Naive B cell (primary cell): ENCODE measurements around the gene BCAS1. TPM values are rescaled to one million over a fixed set of nuclear protein-coding genes. Genes with fewer than 3 reads are reported as not detected.

Experiments used
- ATAC-seq, 2 donors: fragments of 150-1000 bp; cut with Tn5 transposase; 2 replicates each; pipeline ENCODE4 v1.10.0; 2021; ENCODE audit warnings: low read depth in 2 of 2, mild to moderate bottlenecking in 2 of 2, moderate library complexity in 2 of 2
- DNase-seq: peaks from one replicate; pipeline ENCODE4 v3.0.0; 2022
- H3K27ac Mint-ChIP-seq, 6 donors: one replicate each; pipeline ENCODE4 v1.8.0; 2020 to 2022; ENCODE audit warnings: mild to moderate bottlenecking in 6 of 6, mixed read lengths in 6 of 6, moderate library complexity in 5 of 6, inconsistent platforms in 2 of 6
- H3K27me3 Mint-ChIP-seq, 3 donors: one replicate each; pipeline ENCODE4 v1.8.0; 2021 to 2022; ENCODE audit warnings: mixed read lengths in 3 of 3, mild to moderate bottlenecking in 1 of 3
- H3K36me3 Mint-ChIP-seq, 2 donors: one replicate each; pipeline ENCODE4 v1.8.0; 2020 to 2022; ENCODE audit warnings: mixed read lengths in 2 of 2, inconsistent platforms in 1 of 2, mild to moderate bottlenecking in 1 of 2
- H3K4me1 Mint-ChIP-seq, 3 donors: one replicate each; pipeline ENCODE4 v1.8.0; 2020 to 2022; ENCODE audit warnings: mixed read lengths in 3 of 3, inconsistent platforms in 1 of 3, mild to moderate bottlenecking in 1 of 3, moderate library complexity in 1 of 3
- H3K4me3 Mint-ChIP-seq, 8 donors: one replicate each; pipeline ENCODE4 v1.8.0; 2020 to 2022; ENCODE audit warnings: mild to moderate bottlenecking in 8 of 8, mixed read lengths in 8 of 8, moderate library complexity in 8 of 8, inconsistent platforms in 2 of 8
- H3K9me3 Mint-ChIP-seq, 7 donors: one replicate each; pipeline ENCODE4 v1.8.0; 2020 to 2022; ENCODE audit warnings: mixed read lengths in 7 of 7, mild to moderate bottlenecking in 5 of 7, inconsistent platforms in 2 of 7, moderate library complexity in 1 of 7
- polyA plus RNA-seq, 6 donors: library from polyadenylated mRNA; unstranded; fragments of 300-500 nt; fragmentation: Illumina TruSeq; gene quantifications; one replicate each; pipeline ENCODE4 v1.2.3, GENCODE V29; 2021; ENCODE audit warnings: low read depth in 6 of 6

BCAS1 gene
- polyA plus RNA-seq, 6 donors from 2014 or later = 0.19 to 0.23 TPM; not detected in 4

DNA sequence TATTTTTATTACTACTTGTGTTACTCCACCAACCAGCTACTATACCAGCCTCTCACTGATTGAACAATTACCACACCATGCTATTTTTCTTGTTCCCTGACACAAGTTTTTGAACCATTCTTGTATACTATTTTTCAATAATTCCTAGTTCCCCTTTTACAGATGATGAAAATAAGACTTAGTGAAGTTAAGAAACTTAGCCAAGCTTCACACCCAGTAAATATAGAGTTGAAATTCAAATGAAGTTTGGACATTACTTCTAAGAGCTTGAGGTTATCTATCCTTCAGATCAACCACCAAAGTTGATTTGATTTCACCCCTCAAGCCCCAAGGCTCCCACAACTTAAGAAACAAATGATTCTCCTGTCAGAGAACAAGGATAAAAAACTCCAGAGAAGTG lies 13.1 kb upstream of the BCAS1 start:
- H3K36me3 Mint-ChIP-seq = peaks cover 0 to 8% of the 10 kb centered on the region in 2 donors
- ATAC-seq (no peak), DNase-seq (no peak)
- H3K27ac Mint-ChIP-seq = peak overlapping the region in 2 of 6 donors; percentile 11 to 26
- H3K27me3 Mint-ChIP-seq = no peaks in the 10 kb centered on the region
- H3K9me3 Mint-ChIP-seq = peaks cover 0 to 5% (median 0%) of the 10 kb centered on the region in 7 donors
- peaks cover 20 to 36% (median 22%) of the 10 kb centered on the region in 3 donors for H3K4me1 Mint-ChIP-seq
- peak overlapping the region in 2 of 8 donors; percentile 43 for H3K4me3 Mint-ChIP-seq

DNA sequence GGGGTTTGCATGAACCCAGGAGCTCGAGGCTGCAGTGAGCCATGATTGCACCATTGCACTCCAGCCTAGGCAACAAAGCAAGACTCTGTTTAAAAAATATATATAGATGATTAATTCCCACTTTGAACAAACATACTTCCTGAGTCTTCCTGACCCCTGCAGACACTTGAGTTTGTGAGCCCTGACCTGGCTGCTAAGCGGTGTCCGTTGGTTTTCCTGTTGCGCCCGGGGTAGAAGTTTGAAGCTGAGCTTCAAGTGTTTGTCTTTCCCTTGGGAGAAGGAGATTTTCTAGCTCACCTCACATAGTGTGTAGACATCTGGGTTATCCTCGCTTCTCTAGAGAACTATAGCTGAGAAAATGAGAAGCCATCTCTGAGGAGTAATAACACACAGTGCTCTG lies 11.7 kb upstream of the BCAS1 start:
- ATAC-seq (no peak), DNase-seq (no peak)
- H3K27ac Mint-ChIP-seq = peak overlapping the region in 1 of 6 donors; percentile 80
- H3K4me3 Mint-ChIP-seq = peak overlapping the region in 2 of 8 donors; percentile 17 to 39
- peaks cover 0 to 8% of the 10 kb centered on the region in 2 donors for H3K36me3 Mint-ChIP-seq
- peaks cover 0 to 5% (median 0%) of the 10 kb centered on the region in 7 donors for H3K9me3 Mint-ChIP-seq
- peaks cover 26 to 42% (median 30%) of the 10 kb centered on the region in 3 donors for H3K4me1 Mint-ChIP-seq
- no peaks in the 10 kb centered on the region for H3K27me3 Mint-ChIP-seq

DNA sequence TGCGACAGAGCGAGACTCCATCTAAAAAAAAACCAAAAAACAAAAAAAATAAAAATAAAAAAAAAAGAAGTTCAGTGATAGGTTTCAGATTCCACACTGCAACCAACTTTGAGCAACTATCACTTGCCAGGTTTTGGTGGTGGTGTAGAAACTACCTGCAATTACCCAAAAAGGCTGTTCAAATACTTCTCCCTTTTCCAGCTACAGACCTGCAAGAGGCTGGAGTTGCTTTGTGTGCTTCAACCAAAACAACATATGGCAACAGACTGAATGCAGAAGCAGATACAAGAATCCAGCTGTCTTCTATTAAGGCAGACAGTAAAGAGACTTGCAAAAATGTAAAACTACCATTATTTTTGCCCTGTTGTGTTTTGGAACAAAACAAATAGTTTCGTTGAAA lies 9.3 kb upstream of the BCAS1 start:
- peak overlapping the region in 4 of 8 donors; percentile 14 to 51 (median 39) for H3K4me3 Mint-ChIP-seq
- H3K36me3 Mint-ChIP-seq = peaks cover 0 to 8% of the 10 kb centered on the region in 2 donors
- H3K4me1 Mint-ChIP-seq = peaks cover 26 to 42% (median 30%) of the 10 kb centered on the region in 3 donors
- H3K9me3 Mint-ChIP-seq = peaks cover 0 to 5% (median 0%) of the 10 kb centered on the region in 7 donors
- H3K27me3 Mint-ChIP-seq = no peaks in the 10 kb centered on the region
- peak in 1 of 2 donors; percentile 28 for ATAC-seq
- DNase-seq = no peak
- H3K27ac Mint-ChIP-seq = peak overlapping the region in 1 of 6 donors; percentile 79

DNA sequence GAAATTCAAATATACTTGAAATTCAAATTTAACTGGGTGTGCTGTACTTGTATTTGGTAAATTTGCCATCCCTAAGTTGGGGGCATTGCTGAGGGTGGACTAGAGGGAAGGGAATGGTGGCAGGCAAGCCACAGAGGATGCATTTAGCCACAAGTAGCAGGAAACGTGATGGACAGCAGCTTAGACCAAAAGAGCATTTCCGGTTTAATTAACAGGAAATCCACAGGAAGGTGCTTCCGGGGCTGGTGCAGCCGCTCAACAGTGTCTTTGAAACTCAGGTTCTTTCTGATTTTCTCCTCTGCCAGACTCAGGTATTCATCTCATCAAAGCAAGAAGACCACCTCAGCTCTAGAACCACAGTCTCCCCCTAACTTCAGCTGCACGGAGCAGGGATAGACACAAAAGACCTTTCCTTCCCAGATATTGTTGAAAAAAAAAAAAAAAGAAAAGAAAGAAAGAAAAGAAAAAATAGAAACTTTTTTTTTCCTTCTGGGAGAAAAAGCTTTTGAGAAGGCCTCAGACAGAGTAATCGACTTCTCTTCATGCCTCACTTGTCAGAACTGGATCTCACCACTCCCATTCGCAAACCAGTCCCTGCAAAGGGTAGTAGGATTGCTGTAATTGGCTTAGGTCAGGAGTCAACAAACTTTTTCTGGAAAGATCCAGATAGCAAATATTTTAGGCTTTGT lies 8.0 kb upstream of the BCAS1 start:
- H3K4me1 Mint-ChIP-seq = peaks cover 16 to 30% (median 23%) of the 10 kb centered on the region in 3 donors
- ATAC-seq = peak; percentile 60 to 65
- H3K9me3 Mint-ChIP-seq = peaks cover 0 to 5% (median 0%) of the 10 kb centered on the region in 7 donors

DNA sequence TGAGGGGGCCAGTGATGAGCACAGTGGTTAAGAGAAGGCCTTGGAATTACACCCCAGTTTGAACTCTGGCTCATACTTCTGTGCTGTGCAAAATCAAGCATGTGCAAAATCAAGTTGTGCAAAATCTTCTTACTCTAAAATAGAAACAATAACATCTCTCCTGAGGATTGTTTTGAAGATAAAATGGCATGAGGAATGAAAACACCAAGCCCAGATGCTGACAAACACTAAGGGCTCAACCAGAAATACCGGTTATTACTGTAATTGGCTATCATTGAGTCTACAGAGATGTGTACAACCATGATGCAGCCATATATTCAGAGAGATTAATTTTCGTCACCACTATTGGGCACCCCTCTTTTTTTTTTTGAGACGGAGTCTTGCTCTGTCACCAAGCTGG lies 5.9 kb upstream of the BCAS1 start:
- no peak overlapping the region for H3K4me3 Mint-ChIP-seq
- ATAC-seq = no peak

More for the DNA sequence above, 8.0 kb upstream of the BCAS1 start:
- Mint-ChIP-seq H3K36me3 (peaks cover 0 to 3% of the 10 kb centered on the region in 2 donors), H3K4me3 (peak overlapping the region in 7 of 8 donors; percentile 29 to 80 (median 70)), H3K27ac (peak overlapping the region in 5 of 6 donors; percentile 35 to 83 (median 51)), H3K27me3 (no peaks in the 10 kb centered on the region)
- DNase-seq = no peak

DNA sequence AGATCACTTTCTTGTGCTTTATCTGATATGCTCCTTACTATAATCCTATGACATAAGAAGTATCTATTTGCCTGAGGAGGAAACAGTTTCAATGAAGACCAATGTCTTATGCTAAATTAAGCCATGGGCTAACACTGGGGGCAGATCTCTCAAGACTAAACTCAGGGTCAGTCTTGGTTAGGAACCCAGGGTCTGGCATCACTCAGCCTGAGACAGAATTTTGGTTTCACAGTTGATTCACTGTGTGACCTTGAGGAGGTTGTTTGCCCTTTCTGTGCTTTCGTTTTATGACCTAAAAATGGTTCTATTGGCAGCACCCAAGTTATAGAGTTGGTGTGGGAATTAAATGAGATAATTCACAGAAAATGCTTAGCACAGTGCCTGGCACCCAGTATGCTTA lies 4.9 kb upstream of the BCAS1 start:
- peaks cover 0 to 5% (median 0%) of the 10 kb centered on the region in 7 donors for H3K9me3 Mint-ChIP-seq
- H3K27ac Mint-ChIP-seq = peak overlapping the region in 2 of 6 donors; percentile 0 to 11
- DNase-seq = no peak
- no peak overlapping the region for H3K4me3 Mint-ChIP-seq
- H3K36me3 Mint-ChIP-seq = no peaks in the 10 kb centered on the region
- no peak for ATAC-seq
- H3K4me1 Mint-ChIP-seq = peaks cover 14 to 16% (median 15%) of the 10 kb centered on the region in 3 donors
- no peaks in the 10 kb centered on the region for H3K27me3 Mint-ChIP-seq

More for the DNA sequence above, 5.9 kb upstream of the BCAS1 start:
- Mint-ChIP-seq H3K36me3 (no peaks in the 10 kb centered on the region), H3K9me3 (peaks cover 0 to 5% (median 0%) of the 10 kb centered on the region in 7 donors), H3K4me1 (peaks cover 14 to 21% (median 16%) of the 10 kb centered on the region in 3 donors), H3K27ac (no peak overlapping the region), H3K27me3 (no peaks in the 10 kb centered on the region)
- no peak for DNase-seq

DNA sequence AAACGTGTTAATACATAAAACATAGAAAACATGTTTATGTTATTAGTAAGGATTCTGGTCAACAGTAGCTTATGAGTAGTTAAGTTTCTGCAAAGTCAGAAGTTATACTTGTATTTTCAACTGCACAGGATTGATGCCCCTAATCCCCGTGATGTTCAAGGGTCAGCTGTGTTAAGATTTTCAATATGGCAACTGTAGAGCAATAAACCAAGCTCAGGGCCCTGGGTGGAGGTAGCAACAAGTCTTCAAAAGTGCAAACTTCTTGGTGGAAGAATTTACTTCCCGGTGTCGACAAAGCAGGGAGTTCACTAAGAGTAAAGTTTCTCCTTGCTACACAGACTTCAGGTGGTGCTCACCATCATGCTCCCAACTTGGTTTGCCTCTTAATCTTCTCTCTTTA lies 4.1 kb upstream of the BCAS1 start:
- Mint-ChIP-seq H3K36me3 (no peaks in the 10 kb centered on the region), H3K4me1 (peaks cover 13 to 15% (median 14%) of the 10 kb centered on the region in 3 donors), H3K4me3 (no peak overlapping the region), H3K27me3 (no peaks in the 10 kb centered on the region), H3K9me3 (peaks cover 0 to 5% (median 0%) of the 10 kb centered on the region in 7 donors), H3K27ac (peak overlapping the region in 1 of 6 donors; percentile 0)
- no peak for DNase-seq
- no peak for ATAC-seq

DNA sequence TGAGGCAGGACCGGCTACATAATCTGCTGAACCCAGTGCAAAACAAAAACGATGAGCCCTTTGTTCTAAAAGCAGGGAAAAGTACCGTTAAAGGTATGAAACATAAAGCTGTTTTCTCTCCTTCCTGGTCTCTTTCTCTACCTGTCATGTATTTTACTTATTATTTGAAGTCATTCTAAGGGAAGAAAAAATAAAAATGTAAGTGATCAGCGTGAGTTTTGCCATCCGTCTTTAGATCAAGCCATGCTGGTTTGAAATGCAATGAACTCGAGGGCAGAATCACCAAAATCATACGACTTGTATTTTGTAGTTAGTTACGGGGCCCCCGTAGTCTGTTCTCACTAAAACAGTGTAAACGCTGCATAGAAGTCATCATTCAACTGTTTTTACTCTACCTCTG lies 2.9 kb upstream of the BCAS1 start:
- Mint-ChIP-seq H3K27me3 (no peaks in the 10 kb centered on the region), H3K4me1 (peaks cover 4 to 6% (median 4%) of the 10 kb centered on the region in 3 donors), H3K4me3 (no peak overlapping the region), H3K9me3 (peaks cover 0 to 3% (median 0%) of the 10 kb centered on the region in 7 donors), H3K36me3 (no peaks in the 10 kb centered on the region), H3K27ac (no peak overlapping the region)
- DNase-seq (no peak), ATAC-seq (no peak)

DNA sequence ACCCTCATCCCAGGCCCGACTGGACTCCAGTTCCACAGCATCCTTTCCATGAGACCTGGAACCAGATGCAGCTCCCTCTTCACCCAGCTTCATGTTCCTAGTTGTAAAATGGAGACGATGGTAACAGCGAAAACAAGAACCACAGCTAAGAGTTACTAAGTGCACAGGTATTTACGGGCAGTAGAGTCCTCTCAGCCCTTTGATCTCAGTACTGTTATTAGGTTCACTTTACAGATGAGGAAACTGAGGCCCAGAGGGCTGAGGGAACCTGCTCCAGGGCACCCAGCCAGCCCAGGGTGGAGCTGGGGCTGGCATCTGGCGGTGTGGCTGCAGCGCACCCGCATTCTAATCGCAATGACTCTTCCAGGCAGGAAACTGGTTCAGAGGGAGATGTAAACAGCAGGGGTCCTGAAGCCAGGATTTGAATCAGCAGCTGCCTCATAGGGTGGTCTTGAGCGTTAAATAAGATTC lies 858 bp downstream of the BCAS1 start:
- Mint-ChIP-seq H3K9me3 (no peaks in the 10 kb centered on the region), H3K27ac (no peak overlapping the region), H3K27me3 (no peaks in the 10 kb centered on the region), H3K4me3 (no peak overlapping the region), H3K36me3 (no peaks in the 10 kb centered on the region), H3K4me1 (peaks cover under 1 to 3% (median 2%) of the 10 kb centered on the region in 3 donors)
- DNase-seq (no peak), ATAC-seq (no peak)

DNA sequence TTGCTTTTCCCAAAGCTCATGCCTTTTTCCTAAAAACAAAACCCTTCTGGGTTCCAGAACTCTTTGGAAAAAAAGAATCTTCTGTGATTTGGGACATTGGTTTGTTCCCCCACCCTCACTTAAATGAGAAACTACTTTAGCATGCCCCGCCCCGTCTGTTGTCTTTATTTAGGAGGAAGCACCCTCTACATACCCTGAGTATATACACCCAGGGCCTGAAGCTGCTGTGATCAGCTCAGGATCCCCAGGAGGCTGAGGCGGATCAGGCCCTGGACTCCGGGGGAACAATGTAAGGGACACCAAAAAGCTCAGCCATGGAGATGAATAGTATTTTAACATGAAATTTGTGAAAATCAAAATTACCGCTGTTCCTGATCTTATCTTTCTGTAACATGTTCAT lies 1.4 kb downstream of the BCAS1 start:
- DNase-seq (no peak), ATAC-seq (no peak)
- Mint-ChIP-seq H3K4me3 (no peak overlapping the region), H3K9me3 (no peaks in the 10 kb centered on the region), H3K27me3 (no peaks in the 10 kb centered on the region), H3K27ac (peak overlapping the region in 1 of 6 donors; percentile 17), H3K36me3 (no peaks in the 10 kb centered on the region), H3K4me1 (peaks cover 6 to 8% (median 7%) of the 10 kb centered on the region in 3 donors)

DNA sequence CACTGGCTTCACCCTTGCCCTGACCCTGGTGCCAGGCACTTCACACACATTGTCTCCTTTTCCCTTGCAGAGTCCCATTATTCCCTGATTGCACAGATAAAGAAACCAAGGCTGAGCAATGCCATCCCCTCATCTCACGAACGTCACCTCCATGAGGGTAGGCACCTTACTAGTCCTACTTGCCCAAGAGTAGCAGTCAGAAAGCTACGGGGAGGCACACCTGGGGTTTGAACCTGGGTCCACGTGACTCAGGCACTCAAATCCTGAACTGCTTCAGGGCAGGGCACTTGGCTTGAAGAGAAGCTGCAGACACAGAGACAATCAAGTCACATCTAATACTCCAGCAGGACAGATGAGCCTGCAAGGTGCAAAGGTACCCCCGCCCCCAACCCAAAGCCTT lies 1.9 kb downstream of the BCAS1 start:
- no peaks in the 10 kb centered on the region for H3K27me3 Mint-ChIP-seq
- DNase-seq = no peak
- no peaks in the 10 kb centered on the region for H3K9me3 Mint-ChIP-seq
- no peak overlapping the region for H3K4me3 Mint-ChIP-seq
- no peaks in the 10 kb centered on the region for H3K36me3 Mint-ChIP-seq
- H3K27ac Mint-ChIP-seq = peak overlapping the region in 1 of 6 donors; percentile 62
- peaks cover 9 to 11% (median 10%) of the 10 kb centered on the region in 3 donors for H3K4me1 Mint-ChIP-seq
- ATAC-seq = no peak

DNA sequence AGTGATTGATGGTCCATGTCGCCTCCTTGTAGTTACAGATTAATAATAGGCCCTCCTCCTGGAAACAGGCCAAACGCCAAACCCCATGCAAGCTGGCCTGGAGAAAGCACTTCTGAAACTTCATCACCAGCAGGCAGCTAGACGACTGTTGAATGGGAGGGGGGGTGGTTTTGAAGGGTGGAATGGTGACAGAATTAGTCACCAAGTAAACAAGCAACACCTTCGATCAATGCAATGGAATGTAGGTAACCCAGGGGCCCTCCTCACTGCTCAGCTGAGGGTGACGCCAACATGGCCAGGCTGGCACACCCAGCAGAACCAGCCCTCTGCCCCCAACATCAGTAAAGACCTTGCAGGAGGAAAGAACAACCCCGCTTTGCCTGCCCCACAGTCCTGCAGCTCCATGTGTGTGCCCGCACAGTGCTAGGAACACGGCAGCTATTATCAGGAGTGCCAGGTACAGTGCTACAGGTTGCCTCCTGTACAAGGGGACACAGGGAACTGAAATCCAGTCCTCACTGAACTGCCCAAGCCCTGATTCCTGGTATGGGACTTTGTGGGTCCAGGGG lies 2.7 kb downstream of the BCAS1 start:
- no peaks in the 10 kb centered on the region for H3K9me3 Mint-ChIP-seq
- no peaks in the 10 kb centered on the region for H3K36me3 Mint-ChIP-seq
- no peaks in the 10 kb centered on the region for H3K27me3 Mint-ChIP-seq
- H3K4me3 Mint-ChIP-seq = no peak overlapping the region
- H3K27ac Mint-ChIP-seq = peak overlapping the region in 1 of 6 donors; percentile 24
- DNase-seq (no peak), ATAC-seq (no peak)
- peaks cover 9 to 11% (median 10%) of the 10 kb centered on the region in 3 donors for H3K4me1 Mint-ChIP-seq

DNA sequence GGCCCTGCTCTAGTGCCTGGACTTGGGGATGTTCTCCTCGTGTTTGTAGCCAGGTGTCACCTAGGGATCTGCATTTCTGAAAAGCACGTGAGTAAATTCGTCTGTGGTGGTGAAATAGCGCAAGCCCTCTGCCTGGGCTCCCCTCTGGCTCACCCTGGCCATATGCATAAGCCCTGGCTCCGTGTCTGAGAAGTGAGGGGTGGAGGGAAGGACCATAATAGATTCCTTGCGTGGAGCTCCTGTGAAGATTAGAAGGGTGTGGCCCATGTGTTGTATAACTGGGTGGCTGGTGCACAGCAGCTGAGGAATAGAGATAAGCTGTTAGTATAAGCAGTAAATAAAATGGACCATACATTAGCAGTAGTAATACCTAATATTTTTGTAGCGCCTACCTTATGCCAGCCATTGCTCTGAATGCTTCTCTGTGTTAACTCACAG lies 4.8 kb downstream of the BCAS1 start:
- no peaks in the 10 kb centered on the region for H3K27me3 Mint-ChIP-seq
- H3K4me3 Mint-ChIP-seq = no peak overlapping the region
- H3K4me1 Mint-ChIP-seq = peaks cover 9 to 11% (median 10%) of the 10 kb centered on the region in 3 donors
- peak overlapping the region in 2 of 6 donors; percentile 25 to 81 for H3K27ac Mint-ChIP-seq
- H3K36me3 Mint-ChIP-seq = no peaks in the 10 kb centered on the region
- no peak for DNase-seq
- no peak for ATAC-seq
- no peaks in the 10 kb centered on the region for H3K9me3 Mint-ChIP-seq
